Glomerular visceral epithelial cell (primary cell): Measurements from ENCODE around the gene VCL.
A peak's percentile ranks its signal among the peaks of the same experiment; 100 is the strongest.
"Not testable (repeated sequence)": the region's sequence is repeated elsewhere in the genome, so short reads cannot be mapped to it uniquely, and the experiment has no call there.

Experiments used
- DNase-seq: peaks from one replicate; pipeline ENCODE4 v3.0.0-alpha.2; 2016; ENCODE audit errors: extremely low spot score

The VCL gene

GRCh38 chr10:74000892-74001669 lies 3.2 kb downstream of the VCL start:
- DNase-seq: no peak

GRCh38 chr10:74006269-74006668 lies 8.4 kb downstream of the VCL start:
- DNase-seq: no peak

- peak; percentile 31 for DNase-seq
These were observed 10.4 kb downstream of the VCL start for GRCh38 chr10:74008212-74008731.

GRCh38 chr10:74011017-74011416 lies 13.1 kb downstream of the VCL start:
- no peak for DNase-seq

DNA sequence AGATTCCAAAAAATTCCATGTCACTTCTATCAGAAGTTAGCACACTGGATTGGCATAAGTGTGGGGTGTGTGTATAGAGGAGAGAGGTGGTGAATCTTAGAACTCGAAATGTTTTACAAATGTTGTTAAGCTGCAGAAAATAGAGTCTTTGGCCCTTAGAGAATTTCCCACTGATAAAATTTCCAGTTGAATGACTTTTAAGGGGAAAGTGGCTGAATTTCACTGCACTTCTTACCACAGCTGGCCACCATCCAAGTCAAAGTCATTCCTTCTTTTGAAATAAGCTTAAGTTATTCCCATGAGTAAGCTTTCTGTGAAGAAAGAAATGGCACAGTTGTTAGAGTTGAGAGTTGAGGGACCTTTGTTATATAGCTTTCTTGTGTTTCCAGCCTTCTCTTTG lies 13.9 kb downstream of the VCL start:
- peak; percentile 92 for DNase-seq

GRCh38 chr10:74012480-74012879 lies 14.6 kb downstream of the VCL start:
- no peak for DNase-seq

- no peak for DNase-seq
These were observed 15.1 kb downstream of the VCL start for GRCh38 chr10:74013004-74013403.

DNA sequence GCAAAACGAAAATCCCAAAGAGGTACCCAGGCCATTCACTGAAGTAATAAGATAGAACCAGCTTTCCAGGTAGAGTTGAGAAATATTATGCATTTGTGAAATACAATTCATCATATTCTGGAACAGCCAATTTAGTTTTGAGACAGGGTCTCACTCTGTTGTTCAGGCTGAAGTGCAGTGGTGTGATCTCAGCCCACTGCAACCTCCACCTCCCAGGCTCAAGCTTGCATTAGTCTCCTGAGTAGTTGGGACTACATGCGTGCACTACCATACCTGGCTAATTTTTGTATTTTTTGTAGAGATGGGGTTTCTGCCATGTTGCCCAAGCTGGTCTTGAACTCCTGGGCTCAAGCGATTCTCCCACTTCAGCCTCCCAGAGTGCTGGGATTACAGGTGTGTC lies 16.7 kb downstream of the VCL start:
- not testable (repeated sequence) for DNase-seq

DNA sequence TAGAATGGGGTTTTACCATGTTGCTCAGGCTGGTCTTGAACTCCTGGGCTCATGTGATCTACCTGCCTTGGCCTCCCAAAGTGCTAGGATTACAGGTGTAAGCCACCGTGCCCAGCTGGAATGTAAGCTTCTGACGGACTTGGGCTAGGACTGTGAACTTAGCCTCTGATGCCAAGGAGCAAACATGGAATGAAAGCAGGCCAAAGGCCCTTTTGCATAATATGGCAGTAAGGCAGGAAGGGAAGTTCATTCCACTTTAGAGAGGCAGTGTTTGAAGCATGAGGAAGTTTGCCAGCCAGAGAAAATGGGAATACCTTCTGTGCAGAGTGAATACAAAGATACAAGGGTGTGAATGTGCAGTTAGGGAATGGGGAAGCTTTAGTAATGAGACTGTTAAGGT lies 20.3 kb downstream of the VCL start:
- DNase-seq: no peak

- no peak for DNase-seq
These were observed 23.5 kb downstream of the VCL start for GRCh38 chr10:74021248-74022055.

GRCh38 chr10:74022926-74023629 lies 25.2 kb downstream of the VCL start:
- no peak for DNase-seq

DNA sequence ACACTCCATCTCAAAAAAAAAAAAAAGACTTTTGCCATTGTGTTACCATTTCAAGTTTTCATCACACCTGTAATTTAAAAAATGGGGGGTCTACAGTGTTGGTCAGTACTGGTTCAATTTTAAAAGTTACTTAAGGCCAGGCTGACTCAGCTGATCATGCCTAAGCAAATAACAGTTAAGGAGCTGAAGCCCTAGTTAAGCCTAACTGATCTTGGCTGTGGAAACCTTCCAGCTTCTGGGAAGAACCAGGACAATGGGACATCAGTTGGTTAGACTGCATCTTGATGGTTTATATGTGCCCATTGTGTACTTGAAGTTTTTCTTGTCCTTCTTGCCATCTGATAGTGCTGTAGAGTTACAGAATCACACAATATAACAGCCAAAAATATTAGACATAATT lies 26.7 kb downstream of the VCL start:
- DNase-seq: no peak

DNA sequence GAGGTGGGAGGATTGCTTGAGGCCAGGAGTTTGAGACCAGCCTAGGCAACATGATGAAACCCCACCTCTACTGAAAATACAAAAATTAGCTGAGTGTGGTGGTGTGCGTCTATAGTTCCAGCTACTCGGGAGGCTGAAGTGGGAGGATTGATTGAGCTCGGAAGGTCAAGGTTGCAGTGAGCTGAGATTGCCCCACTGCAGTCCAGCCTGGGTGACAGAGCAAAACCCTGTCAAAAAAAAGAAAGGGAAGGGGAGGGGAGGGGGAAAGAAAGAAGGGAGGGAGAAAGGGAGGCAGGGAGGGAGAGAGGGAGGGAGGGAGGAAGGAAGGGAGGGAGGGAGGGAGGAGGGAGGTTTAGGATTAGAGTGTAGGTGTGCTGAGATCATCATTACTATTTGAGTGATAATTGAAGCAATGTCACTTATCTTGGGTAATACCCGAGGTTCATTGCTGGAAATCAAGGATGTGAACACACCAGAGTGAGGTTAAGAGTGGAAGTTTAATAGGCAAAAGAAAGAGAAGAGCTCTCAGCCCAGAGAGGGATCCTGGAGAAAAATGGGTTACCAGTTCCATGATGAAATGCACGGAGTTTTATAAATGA lies 27.6 kb downstream of the VCL start:
- no peak for DNase-seq

- DNase-seq: no peak
These were observed 28.6 kb downstream of the VCL start for GRCh38 chr10:74026428-74027015.

- no peak for DNase-seq
These were observed 29.8 kb downstream of the VCL start for GRCh38 chr10:74027702-74028101.

- no peak for DNase-seq
These were observed 32.0 kb downstream of the VCL start for GRCh38 chr10:74029943-74030342.

- not testable (repeated sequence) for DNase-seq
These were observed 34.3 kb downstream of the VCL start for GRCh38 chr10:74032208-74032607.

GRCh38 chr10:74032900-74033655 lies 35.2 kb downstream of the VCL start:
- DNase-seq: no peak

DNA sequence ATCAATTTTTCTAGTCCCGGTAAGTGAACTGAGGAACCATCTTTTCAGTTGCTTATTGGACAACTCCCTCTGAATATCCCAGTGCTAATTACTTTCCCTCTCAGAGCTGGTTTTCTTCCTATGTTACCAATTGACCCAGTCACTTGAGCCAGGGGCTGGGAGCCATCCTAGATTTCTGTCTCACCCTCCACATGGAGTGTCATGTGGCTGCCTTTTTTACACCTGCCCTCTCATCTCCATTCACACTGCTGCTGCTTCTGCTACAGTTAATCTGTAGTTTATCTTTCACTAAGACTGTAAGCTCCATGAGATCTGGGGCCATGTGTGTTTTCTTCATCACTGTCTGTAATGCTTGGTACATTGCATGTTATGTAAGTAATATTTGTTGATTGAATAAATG lies 35.8 kb downstream of the VCL start:
- DNase-seq: no peak

- no peak for DNase-seq
These were observed 36.4 kb downstream of the VCL start for GRCh38 chr10:74034301-74034700.

- DNase-seq: no peak
These were observed 37.4 kb downstream of the VCL start for GRCh38 chr10:74035303-74035702.
